GM21786 (cell line): Measurements from ENCODE around the gene GREB1.

Experiments used
- ATAC-seq: cut with Tn5 transposase; IDR thresholded peaks from one replicate; pipeline ENCODE4 v1.9.1; 2021; ENCODE audit not compliant: unreplicated experiment

GREB1 gene

DNA sequence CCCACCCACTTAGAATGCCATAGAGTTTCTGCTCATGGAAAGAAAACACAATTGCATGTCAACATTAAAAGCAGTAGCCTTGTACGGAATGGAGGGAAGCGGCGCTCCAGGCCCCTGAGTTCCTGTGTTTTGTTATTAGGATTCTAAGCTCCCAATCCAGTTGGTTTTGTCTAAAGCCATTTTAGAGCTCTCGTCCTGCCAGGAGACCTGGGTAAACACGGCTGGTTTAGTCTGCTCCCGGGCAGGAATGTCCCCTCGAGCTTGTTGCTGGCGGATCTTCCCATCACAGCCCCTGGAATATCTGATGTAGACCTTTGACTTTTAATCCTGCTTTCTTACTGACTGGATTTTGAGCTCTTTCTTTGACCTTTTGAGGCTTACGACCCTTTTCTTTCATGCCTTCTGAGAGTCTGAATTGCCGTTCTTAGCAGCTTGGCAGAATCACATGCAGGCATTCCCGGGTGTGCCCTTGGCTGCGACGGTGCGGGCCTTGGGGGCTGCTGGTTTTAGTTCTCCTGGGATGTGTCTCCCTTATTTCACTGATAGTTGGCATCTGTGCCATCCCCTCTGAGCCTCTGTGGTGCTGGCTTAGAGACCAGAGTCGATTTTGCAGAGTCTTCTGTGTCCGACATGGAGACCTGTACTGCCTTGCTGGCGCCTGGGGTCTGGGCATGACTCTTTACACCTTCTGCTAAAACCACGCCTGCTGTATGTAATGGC, 25.4 kb downstream of the GREB1 start:
- no peak for ATAC-seq

DNA sequence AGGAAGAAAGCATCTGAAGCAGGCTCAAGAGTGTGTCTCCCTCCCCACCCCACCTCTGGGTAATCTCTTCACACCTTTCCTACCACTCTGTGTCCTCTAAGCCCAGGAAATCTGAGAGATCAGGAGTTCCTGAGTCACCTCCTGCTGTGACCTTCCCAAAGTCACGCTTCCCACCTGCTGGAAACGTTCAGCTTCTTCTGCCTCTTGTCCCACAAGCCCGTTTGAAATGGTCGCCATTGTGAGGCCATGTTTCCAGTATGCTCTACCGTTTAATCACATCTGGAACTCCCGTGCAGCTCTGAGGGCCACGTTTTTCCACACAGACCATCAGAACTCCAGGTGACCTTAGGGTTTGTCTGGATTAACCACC, 25.9 kb downstream of the GREB1 start:
- ATAC-seq, result no peak

GRCh38 chr2:11560806-11561205, 27.0 kb downstream of the GREB1 start:
- no peak for ATAC-seq

DNA sequence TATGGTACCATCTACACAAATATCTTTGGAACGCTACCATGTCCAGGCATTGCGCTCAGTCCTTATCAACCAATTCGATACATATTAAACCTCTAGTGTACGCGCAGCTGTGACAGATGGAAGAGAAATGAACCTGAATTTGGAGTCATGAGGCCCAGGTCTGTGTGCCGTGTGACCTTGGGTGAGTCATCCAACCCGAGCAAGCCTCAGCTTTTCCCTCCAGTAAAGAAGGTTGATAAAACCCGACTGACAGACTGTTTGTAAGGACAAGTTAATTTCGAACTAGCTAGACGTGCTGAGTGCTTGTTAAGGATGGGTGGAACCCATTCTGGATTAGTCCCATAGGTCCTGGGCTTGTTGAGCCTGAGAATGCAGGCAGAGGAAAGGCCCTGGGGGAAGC, 28.2 kb downstream of the GREB1 start:
- no peak for ATAC-seq

DNA sequence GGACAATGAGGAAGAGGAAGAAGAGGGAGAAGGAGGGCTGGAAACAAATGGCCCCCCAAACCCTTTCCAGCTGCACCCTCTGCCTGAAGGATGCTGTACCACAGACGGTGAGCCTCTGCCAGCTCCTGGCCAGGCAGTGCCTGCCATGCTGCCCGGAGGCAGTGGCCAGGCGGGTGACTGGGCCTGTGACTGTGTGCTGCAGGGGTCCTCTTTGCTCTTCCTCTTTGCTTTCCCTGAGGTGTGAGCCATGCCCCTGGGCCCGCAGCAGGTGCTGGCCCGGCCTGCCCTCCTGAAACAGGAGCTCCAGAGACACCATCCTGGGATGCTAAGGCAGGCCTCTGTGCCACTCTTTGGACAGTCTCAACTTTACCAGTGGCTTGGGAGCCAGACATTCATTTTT, 28.6 kb downstream of the GREB1 start:
- no peak for ATAC-seq

DNA sequence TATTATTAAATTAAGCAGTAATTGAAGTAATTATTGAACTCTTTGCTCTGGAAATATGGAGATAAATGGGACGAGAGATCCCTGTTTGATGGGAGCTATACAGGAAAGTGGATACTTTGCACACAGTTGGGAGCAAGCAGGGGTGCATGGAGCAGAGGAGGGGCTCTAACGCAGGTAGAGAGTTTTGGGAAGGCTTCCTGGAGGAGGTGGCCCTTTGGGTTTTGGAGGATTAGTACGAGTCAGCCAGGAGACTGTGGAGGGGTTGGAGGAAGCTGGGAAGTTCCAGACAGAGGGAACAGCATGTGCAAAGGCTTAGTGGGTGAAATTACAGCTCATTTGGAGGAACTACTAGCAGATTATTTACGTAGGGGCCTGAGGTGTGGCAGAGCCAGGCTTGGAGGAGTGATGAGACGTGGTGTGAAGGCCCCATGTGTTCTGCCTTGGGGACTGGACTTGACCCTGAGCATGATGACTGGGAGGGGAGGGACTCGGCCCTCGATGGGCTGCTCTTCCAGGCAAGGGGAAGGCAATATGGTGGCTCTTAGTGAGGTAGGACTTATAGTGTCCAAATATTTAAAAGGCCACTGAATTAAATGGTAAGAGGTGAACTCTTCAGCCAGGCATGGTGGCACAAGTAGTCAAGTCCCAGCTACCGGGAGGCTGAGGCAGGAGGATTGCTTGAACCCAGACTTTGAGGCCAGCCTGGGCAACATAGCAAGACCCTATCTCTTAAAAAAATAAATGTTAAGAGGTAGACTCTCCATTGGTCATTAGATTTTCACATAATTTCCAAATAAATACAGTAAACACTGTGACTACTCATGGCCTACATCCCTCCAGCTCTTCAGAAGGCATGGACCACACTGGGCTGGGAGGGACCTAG, 30.2 kb downstream of the GREB1 start:
- no peak for ATAC-seq

GRCh38 chr2:11564816-11565567, 31.1 kb downstream of the GREB1 start:
- no peak for ATAC-seq

DNA sequence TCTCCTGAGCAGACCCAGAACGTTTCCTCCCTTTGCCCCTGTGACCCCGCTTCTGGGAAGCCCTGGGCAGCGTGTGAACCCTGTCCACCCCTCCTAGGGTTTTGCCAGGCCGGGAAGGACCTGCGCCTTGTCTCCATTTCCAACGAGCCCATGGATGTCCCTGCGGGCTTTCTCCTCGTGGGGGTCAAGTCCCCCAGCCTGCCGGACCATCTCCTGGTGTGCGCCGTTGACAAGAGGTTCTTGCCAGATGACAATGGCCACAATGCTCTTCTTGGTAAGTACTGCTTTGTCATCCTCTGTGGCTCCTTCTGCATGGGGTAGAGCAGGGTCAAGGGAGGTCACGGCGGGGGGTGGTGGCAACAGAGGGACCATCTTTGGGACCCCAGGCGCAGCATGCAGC, 32.5 kb downstream of the GREB1 start:
- ATAC-seq, result no peak

- no peak for ATAC-seq
Observed at GRCh38 chr2:11567631-11568031, 33.8 kb downstream of the GREB1 start.

GRCh38 chr2:11568436-11568835, 34.6 kb downstream of the GREB1 start:
- ATAC-seq, result no peak

- ATAC-seq, result no peak
Observed at GRCh38 chr2:11569636-11570035, 35.8 kb downstream of the GREB1 start.

DNA sequence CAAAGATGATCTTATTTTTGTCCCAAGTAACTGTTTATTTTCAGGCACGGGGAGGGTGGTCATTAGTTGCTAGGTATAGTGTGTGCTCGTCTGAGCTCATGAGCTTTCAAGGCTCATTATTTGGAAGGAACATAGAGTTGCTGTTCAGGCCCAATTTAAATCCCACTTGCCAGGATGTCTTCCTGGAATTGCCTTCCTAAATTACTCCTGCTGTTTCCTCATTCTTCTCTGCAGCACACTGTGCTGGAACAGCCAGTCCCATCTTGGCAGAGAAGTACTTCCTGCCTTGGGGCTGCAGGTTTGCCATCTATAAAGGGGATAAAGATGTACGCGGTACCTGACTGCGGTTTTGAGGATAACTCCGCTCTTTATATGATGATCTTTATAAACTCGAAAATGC, 37.3 kb downstream of the GREB1 start:
- no peak for ATAC-seq

DNA sequence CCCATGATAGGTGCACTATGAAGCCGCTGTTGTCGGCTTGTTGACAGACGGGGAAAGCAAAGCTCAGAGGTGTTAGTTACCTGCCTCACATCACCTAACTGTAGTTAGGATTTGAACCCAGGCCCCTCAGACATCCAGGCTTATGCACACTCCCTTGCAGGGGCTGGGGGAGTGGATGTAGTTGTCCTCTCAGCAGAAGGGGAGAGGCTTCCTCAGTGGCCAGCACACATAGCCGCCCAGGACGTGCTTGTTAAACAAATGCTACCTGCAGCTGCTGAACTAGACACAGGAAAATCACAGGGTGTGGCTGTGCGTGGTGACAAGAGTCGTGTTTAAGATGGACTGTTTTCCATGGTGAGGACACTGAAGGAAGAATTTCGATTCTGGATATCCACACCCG, 39.2 kb downstream of the GREB1 start:
- ATAC-seq, result no peak

DNA sequence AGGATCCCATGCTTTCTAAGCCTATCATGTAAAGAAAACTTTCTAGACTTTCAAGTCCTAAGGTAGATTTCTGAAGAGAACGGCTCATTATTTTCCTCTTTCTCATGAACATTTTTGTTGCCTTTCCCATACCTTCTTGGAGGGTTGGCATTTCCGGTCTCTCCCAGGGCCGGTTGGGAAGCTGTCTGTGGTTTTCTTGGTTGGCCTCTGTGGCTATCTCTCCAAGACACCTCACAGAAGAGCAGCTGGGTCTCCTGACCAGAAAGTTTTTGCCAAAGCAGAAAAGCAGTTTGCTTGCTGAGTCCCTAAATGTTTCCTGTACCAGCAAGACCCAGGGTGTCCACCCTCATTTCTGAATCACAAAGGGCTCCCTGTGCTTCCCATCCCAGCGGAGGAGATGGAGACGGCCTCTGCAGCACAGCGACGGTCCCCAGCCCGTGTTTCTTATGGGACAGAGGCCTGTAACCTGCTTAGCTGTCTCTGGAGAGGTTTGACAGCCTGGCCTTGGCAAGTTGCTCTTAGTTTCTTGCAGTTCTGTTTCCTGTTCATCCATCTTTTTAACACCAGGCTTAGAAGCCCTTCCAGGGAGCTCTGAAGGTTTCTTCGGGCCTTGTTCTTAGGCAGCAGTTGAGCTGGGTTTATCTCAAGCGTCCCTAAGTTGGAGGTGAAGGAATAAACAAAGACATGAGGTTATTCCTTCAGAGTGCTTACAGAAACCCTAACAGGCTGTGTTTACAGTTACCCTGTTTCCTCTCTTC, 39.8 kb downstream of the GREB1 start:
- ATAC-seq, result no peak

DNA sequence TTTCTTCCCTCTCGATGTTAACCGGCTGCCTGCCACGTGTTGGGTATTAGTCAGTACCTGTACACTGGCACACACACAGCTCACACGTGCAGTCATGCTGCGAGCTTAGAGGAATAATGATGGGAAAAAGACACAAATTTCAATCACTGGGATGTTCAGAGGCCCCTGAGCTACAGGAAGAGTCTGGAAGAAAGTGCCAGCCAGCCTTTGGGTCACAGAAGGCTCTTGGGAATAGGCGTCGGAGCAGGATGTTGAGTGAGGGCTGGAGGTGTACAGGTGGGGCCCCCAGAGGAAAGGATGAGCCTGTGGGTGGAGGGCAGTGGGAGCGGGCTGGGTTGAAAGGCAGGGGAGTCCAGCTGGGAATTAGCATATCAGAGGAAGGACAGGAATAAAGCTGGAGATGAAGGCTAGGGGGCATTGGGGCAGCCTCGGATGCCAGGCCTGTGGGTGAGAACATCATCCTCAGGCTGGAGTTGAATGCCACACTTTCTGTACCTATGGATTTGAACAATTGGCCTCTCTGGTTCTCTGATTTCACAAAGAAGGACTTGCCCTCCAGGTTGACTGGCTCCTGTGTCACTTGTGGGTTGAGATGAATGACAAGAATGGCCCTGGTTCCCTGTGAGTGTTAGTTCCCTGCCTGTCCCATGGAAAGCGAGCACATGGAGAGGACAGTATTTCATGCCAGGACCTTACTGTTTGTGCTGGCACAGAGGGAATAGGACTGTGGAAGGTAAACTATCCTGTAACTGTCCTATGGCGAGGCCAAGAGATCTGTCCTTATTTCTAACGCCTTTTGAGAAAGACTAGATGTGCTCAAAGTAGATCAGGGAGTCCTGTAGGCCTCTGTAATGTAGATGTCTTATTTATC, 40.6 kb downstream of the GREB1 start:
- no peak for ATAC-seq

DNA sequence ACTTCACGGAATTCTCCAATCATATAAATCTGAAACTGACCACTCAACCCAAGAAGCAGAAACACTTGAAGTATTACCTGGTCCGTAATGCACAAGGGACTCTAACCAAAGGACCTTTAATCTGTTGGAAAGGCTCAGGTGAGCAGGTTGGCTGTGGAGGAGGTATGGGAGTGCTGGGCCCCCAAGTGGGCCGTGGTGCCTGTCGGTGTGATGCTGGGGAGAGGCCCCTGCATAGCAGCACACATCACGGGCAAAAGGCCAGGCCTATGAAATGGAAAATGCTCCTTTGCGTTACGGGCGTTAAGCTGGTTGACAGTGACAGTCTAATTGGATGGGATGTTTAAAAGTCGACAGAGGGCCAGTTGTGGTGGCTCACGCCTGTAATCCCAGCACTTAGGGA, 42.6 kb downstream of the GREB1 start:
- no peak for ATAC-seq

DNA sequence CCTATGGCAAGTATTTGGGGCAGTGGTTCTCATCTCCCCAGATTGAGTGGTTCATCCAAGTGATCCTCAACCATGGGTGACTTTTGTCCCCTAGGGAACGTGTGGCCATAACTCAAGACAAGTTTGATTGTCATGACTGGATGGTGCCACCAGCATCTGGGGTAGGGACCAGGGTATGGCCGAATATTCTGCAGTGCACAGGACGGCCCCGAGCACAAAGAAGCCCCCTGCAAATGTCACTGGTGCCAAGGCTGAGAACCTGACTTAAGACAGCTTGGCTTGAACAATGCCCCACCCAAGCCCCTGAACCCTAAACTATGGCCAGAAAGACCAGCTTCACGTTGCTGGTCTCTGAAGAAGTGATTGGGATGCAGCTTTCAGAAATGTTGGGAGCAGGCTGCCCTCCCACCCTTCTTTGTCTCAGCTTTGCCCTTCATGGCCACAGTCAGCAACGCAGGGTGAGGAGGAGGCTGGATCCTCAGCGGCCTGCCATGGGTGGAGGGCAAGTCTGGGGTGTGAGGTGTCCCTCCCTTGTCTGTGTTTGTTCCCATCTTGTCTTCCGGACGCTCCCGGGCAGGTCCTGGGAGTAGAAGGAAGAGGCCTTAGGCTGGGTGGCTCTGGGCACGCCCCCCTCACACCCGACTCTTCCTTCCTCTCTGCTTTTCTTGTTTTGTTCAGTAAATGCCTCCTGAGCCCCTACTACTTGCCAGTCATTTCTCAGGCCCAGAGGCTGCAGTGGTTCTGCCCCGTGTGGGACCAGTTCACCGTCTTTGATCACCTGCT, 43.4 kb downstream of the GREB1 start:
- no peak for ATAC-seq

- ATAC-seq, result no peak
Observed at GRCh38 chr2:11578081-11578948, 44.5 kb downstream of the GREB1 start.
